Brain microvascular endothelial cell (primary cell): Measurements from ENCODE around the gene ARHGAP6.

Experiments
- DNase-seq: peaks from one replicate; pipeline ENCODE4 v3.0.0-alpha.2; 2020
- H3K27ac ChIP-seq: fragments of 250-450 bp; sonication (Bioruptor Pico); 2 replicates; pipeline ENCODE4 v1.5.1; 2020; ENCODE audit warnings: mild to moderate bottlenecking, moderate library complexity
- H3K27me3 ChIP-seq: fragments of 250-450 bp; sonication (Bioruptor Pico); replicated peaks from 2 replicates; pipeline ENCODE4 v1.5.1; 2020; ENCODE audit warnings: mild to moderate bottlenecking
- H3K36me3 ChIP-seq: fragments of 250-450 bp; sonication (Bioruptor Pico); replicated peaks from 2 replicates; pipeline ENCODE4 v1.5.1; 2020; ENCODE audit warnings: mild to moderate bottlenecking
- H3K4me3 ChIP-seq: 2 replicates; pipeline ENCODE4 v1.5.1; 2011; ENCODE audit warnings: low read depth, mild to moderate bottlenecking, control low read depth, low read length, moderate library complexity
- in situ Hi-C: cut with HindIII; loops from 2 replicates; pipeline ENCODE4 v1.10.0; 2017; ENCODE audit warnings: low sequenced_read_pairs, low pct_ligation_motif_present
- TF ChIP-seq, protein P1 (sequence below): IDR thresholded peaks from 2 replicates; pipeline ENCODE4 v1.5.1; 2011; ENCODE audit warnings: low read depth, mild to moderate bottlenecking, moderate library complexity, low read length, control low read depth, inconsistent platforms; ENCODE audit errors: missing control alignments

Gene ARHGAP6

GRCh38 chrX:11342673-11343072, 323.0 kb downstream of the ARHGAP6 start:
- H3K27me3 ChIP-seq, result no peaks in the 10 kb centered on the region
- H3K36me3 ChIP-seq, result no peaks in the 10 kb centered on the region
- in situ Hi-C loops, result no loop called here
- peak overlapping the region; percentile 87 for H3K27ac ChIP-seq
- H3K4me3 ChIP-seq, result no peak overlapping the region
- TF ChIP-seq, protein P1, sequence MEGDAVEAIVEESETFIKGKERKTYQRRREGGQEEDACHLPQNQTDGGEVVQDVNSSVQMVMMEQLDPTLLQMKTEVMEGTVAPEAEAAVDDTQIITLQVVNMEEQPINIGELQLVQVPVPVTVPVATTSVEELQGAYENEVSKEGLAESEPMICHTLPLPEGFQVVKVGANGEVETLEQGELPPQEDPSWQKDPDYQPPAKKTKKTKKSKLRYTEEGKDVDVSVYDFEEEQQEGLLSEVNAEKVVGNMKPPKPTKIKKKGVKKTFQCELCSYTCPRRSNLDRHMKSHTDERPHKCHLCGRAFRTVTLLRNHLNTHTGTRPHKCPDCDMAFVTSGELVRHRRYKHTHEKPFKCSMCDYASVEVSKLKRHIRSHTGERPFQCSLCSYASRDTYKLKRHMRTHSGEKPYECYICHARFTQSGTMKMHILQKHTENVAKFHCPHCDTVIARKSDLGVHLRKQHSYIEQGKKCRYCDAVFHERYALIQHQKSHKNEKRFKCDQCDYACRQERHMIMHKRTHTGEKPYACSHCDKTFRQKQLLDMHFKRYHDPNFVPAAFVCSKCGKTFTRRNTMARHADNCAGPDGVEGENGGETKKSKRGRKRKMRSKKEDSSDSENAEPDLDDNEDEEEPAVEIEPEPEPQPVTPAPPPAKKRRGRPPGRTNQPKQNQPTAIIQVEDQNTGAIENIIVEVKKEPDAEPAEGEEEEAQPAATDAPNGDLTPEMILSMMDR, result no peak
- DNase-seq, result no peak

- H3K4me3 ChIP-seq, result no peak overlapping the region
- H3K36me3 ChIP-seq, result no peaks in the 10 kb centered on the region
- TF ChIP-seq, protein P1, result no peak
- H3K27me3 ChIP-seq, result no peaks in the 10 kb centered on the region
- DNase-seq, result peak; percentile 85
- H3K27ac ChIP-seq, result peak overlapping the region; percentile 87
- in situ Hi-C loops, result no loop called here
Observed at GRCh38 chrX:11341274-11342201, 324.2 kb downstream of the ARHGAP6 start.

GRCh38 chrX:11337292-11338009, 328.3 kb downstream of the ARHGAP6 start:
- DNase-seq, result no peak
- no peaks in the 10 kb centered on the region for H3K36me3 ChIP-seq
- TF ChIP-seq, protein P1, result no peak
- no peaks in the 10 kb centered on the region for H3K27me3 ChIP-seq
- in situ Hi-C loops, result no loop called here
- H3K27ac ChIP-seq, result no peak overlapping the region
- H3K4me3 ChIP-seq, result no peak overlapping the region

DNA sequence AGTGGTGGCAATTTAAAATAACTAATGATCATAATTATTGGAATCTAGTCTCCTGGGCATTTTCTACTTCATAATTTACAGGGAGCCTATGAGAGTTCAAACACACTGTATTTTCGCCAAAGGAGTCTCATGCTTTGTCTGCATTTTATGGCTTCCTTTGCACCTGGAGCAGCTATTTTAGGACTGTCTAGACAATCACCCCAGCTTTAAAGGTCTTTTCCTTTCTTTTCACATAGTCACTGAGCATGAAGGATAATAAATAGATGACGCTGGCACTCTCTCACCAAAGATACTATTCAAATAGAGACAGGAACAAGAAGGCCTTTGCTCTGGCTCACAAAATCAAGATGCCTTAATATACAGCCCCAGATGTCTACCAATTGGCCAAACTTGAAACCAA, 329.5 kb downstream of the ARHGAP6 start:
- DNase-seq, result no peak
- TF ChIP-seq, protein P1, result no peak
- in situ Hi-C loops, result no loop called here
- no peaks in the 10 kb centered on the region for H3K27me3 ChIP-seq
- no peak overlapping the region for H3K4me3 ChIP-seq
- no peaks in the 10 kb centered on the region for H3K36me3 ChIP-seq
- no peak overlapping the region for H3K27ac ChIP-seq

DNA sequence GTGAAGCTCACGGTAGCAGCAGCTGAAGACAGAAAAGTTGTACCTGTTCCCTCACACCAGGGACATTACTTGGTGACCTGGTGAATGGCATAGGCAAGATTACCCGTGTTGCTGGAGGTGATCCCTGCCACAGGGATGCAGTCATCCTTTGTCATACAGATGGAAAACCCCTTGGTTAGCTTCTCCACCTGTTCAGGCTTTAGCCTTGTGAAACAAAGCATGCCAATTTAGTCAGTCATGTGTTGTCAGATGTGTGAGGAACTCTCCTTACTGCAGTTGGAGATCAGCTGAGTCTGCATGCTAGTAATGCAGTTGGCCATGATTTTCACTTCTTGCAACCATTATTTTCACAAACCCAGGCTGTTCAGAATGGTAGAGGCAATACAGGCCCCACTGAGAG, 331.6 kb downstream of the ARHGAP6 start:
- DNase-seq, result no peak
- in situ Hi-C loops, result no loop called here
- TF ChIP-seq, protein P1, result no peak

More for the DNA sequence above, 331.6 kb downstream of the ARHGAP6 start:
- Histone ChIP-seq H3K4me3 (no peak overlapping the region), H3K36me3 (no peaks in the 10 kb centered on the region), H3K27ac (no peak overlapping the region), H3K27me3 (no peaks in the 10 kb centered on the region)
